ENCODE results near the gene KLHDC9. TPM values are rescaled to one million over a fixed set of nuclear protein-coding genes. Genes with fewer than 3 reads are reported as not detected.

The KLHDC9 gene
- total and polyA plus RNA-seq, 2 of the 13 experiments (the other 11 are each of a cell fraction or from before 2014, with no cell fraction given) = 2.9 TPM

DNA sequence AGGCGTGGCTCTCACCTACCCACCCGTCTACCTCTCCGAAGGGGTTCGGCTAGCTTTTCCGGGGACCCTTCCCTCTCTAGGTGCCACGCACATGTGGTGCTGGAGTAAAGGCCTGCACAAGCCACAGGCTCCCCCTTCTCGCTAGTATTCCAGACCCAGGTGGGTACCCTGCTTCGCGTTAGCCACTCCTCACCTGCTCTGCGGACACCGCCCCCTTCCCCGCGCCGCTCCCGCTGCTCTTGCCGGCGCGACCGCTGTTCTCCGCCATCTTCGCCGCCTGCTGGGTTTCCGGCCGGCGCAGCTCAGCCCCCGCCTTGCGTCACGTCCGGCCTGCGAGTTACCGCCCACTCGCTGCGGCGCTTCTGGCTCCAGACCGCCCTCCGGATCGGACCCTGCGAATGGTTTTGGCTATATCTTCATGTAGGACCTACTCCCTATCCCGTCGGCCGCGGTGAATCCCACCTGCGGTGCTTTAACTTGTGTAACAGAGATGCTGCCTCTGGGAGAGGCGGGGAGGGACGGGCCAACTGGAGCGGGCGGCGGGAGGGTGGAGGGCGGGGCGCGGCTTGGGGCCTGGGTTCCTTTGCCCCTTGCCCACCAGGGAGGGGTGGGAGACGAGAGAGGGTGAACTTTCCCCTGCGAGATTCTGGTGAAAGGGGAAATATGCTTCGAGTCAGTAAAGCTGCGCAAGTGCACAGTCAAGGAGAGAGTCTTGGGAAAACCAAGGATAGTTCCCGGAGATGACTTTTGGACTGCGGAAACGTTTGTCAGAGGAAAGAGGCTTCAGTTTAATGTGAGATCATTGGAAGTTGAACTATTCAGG, 19.8 kb downstream of the KLHDC9 start, which contains the start of the genes NIT1 and PFDN2 (continued):
- TF ChIP-seq ATF7-NPFF (CRISPR knock-in tag; IDR thresholded peaks at IDR 0.05; ENCODE audit: low read depth) (peak; percentile 81), SOX6 (IDR thresholded peaks at IDR 0.05) (no peak), SOX6 (CRISPR knock-in tag; IDR thresholded peaks at IDR 0.05) (peak; percentile 61), ZNF768 (CRISPR knock-in tag; IDR thresholded peaks at IDR 0.05) (peak; percentile 58; the same call in 1 of the 2 replicates), KLF16 (CRISPR knock-in tag; IDR thresholded peaks at IDR 0.05) (peak in 1 of 2 experiments; percentile 83; a peak in 2 of 4 replicates), SRSF1 (optimal IDR thresholded peaks at IDR 0.05; ENCODE audit: low read depth, low read length) (peak; percentile 80), ZNF724P (CRISPR knock-in tag; IDR thresholded peaks at IDR 0.05; ENCODE audit: borderline replicate concordance) (no peak), ZNF253 (CRISPR knock-in tag; IDR thresholded peaks at IDR 0.05; ENCODE audit: borderline replicate concordance) (no peak), POLR2AphosphoS2 (IDR thresholded peaks at IDR 0.05; ENCODE audit: low read depth, low read length) (no peak), ZNF232 (CRISPR knock-in tag; IDR thresholded peaks at IDR 0.05; ENCODE audit: borderline replicate concordance) (0 out of 2 replicates have a peak, but pooled peaks have one; percentile 69), KDM5A (IDR thresholded peaks at IDR 0.05; ENCODE audit: borderline replicate concordance, low read length) (peak; percentile 86), SAFB2 (CRISPR knock-in tag; IDR thresholded peaks at IDR 0.05; ENCODE audit: borderline replicate concordance, low read depth) (peak; percentile 29; the same call in 1 of the 2 replicates), ZEB1 (IDR thresholded peaks at IDR 0.05; ENCODE audit: insufficient replicate concordance, low read depth) (no peak), GFI1 (CRISPR knock-in tag; IDR thresholded peaks at IDR 0.05; ENCODE audit: borderline replicate concordance) (no peak; the same call in 1 of the 2 replicates), FOXK1 (CRISPR knock-in tag; IDR thresholded peaks at IDR 0.05; ENCODE audit: borderline replicate concordance, low read depth) (peak; percentile 14; the same call in 1 of the 2 replicates), PHF20 (CRISPR knock-in tag; IDR thresholded peaks at IDR 0.05) (peak; percentile 84), GPN1 (CRISPR knock-in tag; IDR thresholded peaks at IDR 0.05; ENCODE audit: borderline replicate concordance) (no peak), KMT2A (CRISPR knock-in tag; IDR thresholded peaks at IDR 0.05) (peak; percentile 77), ZMYM4 (CRISPR knock-in tag; IDR thresholded peaks at IDR 0.05) (peak; percentile 67; the same call in 1 of the 2 replicates), TEAD2 (CRISPR knock-in tag; IDR thresholded peaks at IDR 0.05) (no peak), IKZF1 (IDR thresholded peaks at IDR 0.05) (no peak)
- TF ChIP-seq, protein P1, sequence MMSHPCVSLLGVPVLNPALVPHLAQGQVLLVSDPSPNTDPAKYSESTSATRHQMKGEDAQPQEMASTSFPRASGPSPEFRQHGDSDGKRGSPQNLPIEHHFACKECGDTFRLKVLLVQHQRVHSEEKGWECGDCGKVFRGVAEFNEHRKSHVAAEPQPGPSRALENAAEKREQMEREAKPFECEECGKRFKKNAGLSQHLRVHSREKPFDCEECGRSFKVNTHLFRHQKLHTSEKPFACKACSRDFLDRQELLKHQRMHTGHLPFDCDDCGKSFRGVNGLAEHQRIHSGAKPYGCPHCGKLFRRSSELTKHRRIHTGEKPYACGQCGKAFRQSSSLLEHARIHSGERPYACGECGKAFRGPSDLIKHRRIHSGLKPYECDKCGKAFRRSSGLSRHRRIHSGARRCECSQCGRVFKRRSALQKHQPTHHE (CRISPR knock-in tag; IDR thresholded peaks at IDR 0.05; ENCODE audit: borderline replicate concordance) = peak; percentile 71; the same call in 1 of the 2 replicates
- TF ChIP-seq, protein P2, sequence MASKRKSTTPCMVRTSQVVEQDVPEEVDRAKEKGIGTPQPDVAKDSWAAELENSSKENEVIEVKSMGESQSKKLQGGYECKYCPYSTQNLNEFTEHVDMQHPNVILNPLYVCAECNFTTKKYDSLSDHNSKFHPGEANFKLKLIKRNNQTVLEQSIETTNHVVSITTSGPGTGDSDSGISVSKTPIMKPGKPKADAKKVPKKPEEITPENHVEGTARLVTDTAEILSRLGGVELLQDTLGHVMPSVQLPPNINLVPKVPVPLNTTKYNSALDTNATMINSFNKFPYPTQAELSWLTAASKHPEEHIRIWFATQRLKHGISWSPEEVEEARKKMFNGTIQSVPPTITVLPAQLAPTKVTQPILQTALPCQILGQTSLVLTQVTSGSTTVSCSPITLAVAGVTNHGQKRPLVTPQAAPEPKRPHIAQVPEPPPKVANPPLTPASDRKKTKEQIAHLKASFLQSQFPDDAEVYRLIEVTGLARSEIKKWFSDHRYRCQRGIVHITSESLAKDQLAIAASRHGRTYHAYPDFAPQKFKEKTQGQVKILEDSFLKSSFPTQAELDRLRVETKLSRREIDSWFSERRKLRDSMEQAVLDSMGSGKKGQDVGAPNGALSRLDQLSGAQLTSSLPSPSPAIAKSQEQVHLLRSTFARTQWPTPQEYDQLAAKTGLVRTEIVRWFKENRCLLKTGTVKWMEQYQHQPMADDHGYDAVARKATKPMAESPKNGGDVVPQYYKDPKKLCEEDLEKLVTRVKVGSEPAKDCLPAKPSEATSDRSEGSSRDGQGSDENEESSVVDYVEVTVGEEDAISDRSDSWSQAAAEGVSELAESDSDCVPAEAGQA (IDR thresholded peaks at IDR 0.05; ENCODE audit: low read depth) = peak; percentile 92
- TF ChIP-seq, protein P2 (CRISPR knock-in tag; IDR thresholded peaks at IDR 0.05; ENCODE audit: borderline replicate concordance) = no peak

Data from HepG2 (cell line).